Smooth muscle cell (in vitro differentiated cells): ENCODE data around the gene GAS6. TPM values are rescaled to one million over a fixed set of nuclear protein-coding genes. Genes with fewer than 3 reads are reported as not detected.

ENCODE experiments used
- DNase-seq: peaks from one replicate; lab custom pipeline; 2025; ENCODE audit not compliant: unreplicated experiment; lab: John Stamatoyannopoulos, UW
- H2AFZ ChIP-seq: fragments of 200-600 bp; sonication (generic); 2 replicates; pipeline ENCODE4 v1.6.0; 2016; ENCODE audit warnings: antibody characterized with exemption, low read depth, mild to moderate bottlenecking
- H3F3A ChIP-seq: fragments of 200-600 bp; sonication (generic); 2 replicates; pipeline ENCODE4 v1.6.0; 2017; ENCODE audit warnings: antibody characterized with exemption, low read depth
- H3K27ac ChIP-seq: fragments of 200-600 bp; sonication (generic); 2 replicates; pipeline ENCODE4 v1.5.1; 2016; ENCODE audit warnings: low read depth, mild to moderate bottlenecking
- H3K27me3 ChIP-seq: fragments of 200-600 bp; sonication (generic); 2 replicates; pipeline ENCODE4 v1.6.1; 2016; ENCODE audit warnings: low read depth, mild to moderate bottlenecking
- H3K36me3 ChIP-seq: fragments of 200-600 bp; sonication (generic); 2 replicates; pipeline ENCODE4 v1.5.1; 2016; ENCODE audit warnings: low read depth
- H3K4me1 ChIP-seq: fragments of 200-600 bp; sonication (generic); 2 replicates; pipeline ENCODE4 v1.5.1; 2016; ENCODE audit warnings: low read depth
- H3K4me2 ChIP-seq: fragments of 200-600 bp; sonication (generic); 2 replicates; pipeline ENCODE4 v1.6.0; 2016; ENCODE audit warnings: mild to moderate bottlenecking
- H3K4me3 ChIP-seq: fragments of 200-600 bp; sonication (generic); 2 replicates; pipeline ENCODE4 v1.5.1; 2016; ENCODE audit warnings: mild to moderate bottlenecking
- H3K79me2 ChIP-seq: fragments of 200-600 bp; sonication (generic); 2 replicates; pipeline ENCODE4 v1.6.0; 2016; ENCODE audit warnings: low read depth, mild to moderate bottlenecking
- H3K9ac ChIP-seq: fragments of 200-600 bp; sonication (generic); 2 replicates; pipeline ENCODE4 v1.6.0; 2016; ENCODE audit warnings: low read depth
- H3K9me3 ChIP-seq: fragments of 200-600 bp; sonication (generic); replicated peaks from 2 replicates; pipeline ENCODE4 v1.5.1; 2016; ENCODE audit warnings: low read depth
- H4K20me1 ChIP-seq: fragments of 200-600 bp; sonication (generic); 2 replicates; pipeline ENCODE4 v1.6.0; 2016; ENCODE audit warnings: low read depth
- WGBS: methylation state at CpG from one replicate; pipeline ENCODE4 v1.1.7; 2016; ENCODE audit warnings: low lambda C conversion rate; 5-methylcytosine and 5-hydroxymethylcytosine counted together
- polyA plus RNA-seq: library from polyadenylated mRNA; unstranded; fragments of >200 nt; fragmentation: Nextera tagmentation; extraction: Ambion mirVana; gene quantifications from 2 replicates; pipeline ENCODE4 v1.2.1, GENCODE V29; 2016
- total RNA-seq: library from RNA; depleted of rRNA; stranded (reverse); fragments of >200 nt; gene quantifications from 2 replicates; pipeline ENCODE4 v1.2.3, GENCODE V29; 2014
- TF ChIP-seq, protein P1 (sequence below): fragments of 200-600 bp; sonication (generic); IDR thresholded peaks from 2 replicates; pipeline ENCODE4 v1.5.1; 2017; ENCODE audit warnings: borderline replicate concordance, mild to moderate bottlenecking, antibody characterized with exemption; ENCODE audit not compliant: insufficient read depth, poor library complexity, severe bottlenecking

Gene GAS6
- total and polyA plus RNA-seq, 2 experiments from 2014 or later, result 21.7 to 45.2 TPM

- peaks cover under 1% of the 10 kb centered on the region for H4K20me1 ChIP-seq
- 97% methylated on average over 8 of the region's 8 CpGs for WGBS
- H3K27ac ChIP-seq, result no peak overlapping the region
Observed at GRCh38 chr13:113848020-113848419, 15.9 kb downstream of the GAS6 start.

GRCh38 chr13:113846636-113847318 lies 17.1 kb downstream of the GAS6 start:
- no peaks in the 10 kb centered on the region for H3K27me3 ChIP-seq
- H4K20me1 ChIP-seq, result no peaks in the 10 kb centered on the region
- no peak overlapping the region for H3K4me2 ChIP-seq
- DNase-seq, result no peak
- H3F3A ChIP-seq, result no peaks in the 10 kb centered on the region
- H2AFZ ChIP-seq, result no peak overlapping the region
- no peaks in the 10 kb centered on the region for H3K4me1 ChIP-seq
- 97% methylated on average over 28 of the region's 28 CpGs for WGBS
- H3K27ac ChIP-seq, result no peak overlapping the region
- no peak overlapping the region for H3K9ac ChIP-seq
- H3K4me3 ChIP-seq, result no peak overlapping the region
- TF ChIP-seq, protein P1, sequence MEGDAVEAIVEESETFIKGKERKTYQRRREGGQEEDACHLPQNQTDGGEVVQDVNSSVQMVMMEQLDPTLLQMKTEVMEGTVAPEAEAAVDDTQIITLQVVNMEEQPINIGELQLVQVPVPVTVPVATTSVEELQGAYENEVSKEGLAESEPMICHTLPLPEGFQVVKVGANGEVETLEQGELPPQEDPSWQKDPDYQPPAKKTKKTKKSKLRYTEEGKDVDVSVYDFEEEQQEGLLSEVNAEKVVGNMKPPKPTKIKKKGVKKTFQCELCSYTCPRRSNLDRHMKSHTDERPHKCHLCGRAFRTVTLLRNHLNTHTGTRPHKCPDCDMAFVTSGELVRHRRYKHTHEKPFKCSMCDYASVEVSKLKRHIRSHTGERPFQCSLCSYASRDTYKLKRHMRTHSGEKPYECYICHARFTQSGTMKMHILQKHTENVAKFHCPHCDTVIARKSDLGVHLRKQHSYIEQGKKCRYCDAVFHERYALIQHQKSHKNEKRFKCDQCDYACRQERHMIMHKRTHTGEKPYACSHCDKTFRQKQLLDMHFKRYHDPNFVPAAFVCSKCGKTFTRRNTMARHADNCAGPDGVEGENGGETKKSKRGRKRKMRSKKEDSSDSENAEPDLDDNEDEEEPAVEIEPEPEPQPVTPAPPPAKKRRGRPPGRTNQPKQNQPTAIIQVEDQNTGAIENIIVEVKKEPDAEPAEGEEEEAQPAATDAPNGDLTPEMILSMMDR, result no peak
- H3K79me2 ChIP-seq, result no peaks in the 10 kb centered on the region
- no peaks in the 10 kb centered on the region for H3K9me3 ChIP-seq
- H3K36me3 ChIP-seq, result no peaks in the 10 kb centered on the region

More at GRCh38 chr13:113848020-113848419, 15.9 kb downstream of the GAS6 start:
- TF ChIP-seq, protein P1, result no peak
- H3K36me3 ChIP-seq, result no peaks in the 10 kb centered on the region
- no peaks in the 10 kb centered on the region for H3K27me3 ChIP-seq
- no peak overlapping the region for H3K4me3 ChIP-seq
- no peak for DNase-seq
- H3K9me3 ChIP-seq, result no peaks in the 10 kb centered on the region
- no peak overlapping the region for H3K9ac ChIP-seq
- H3K4me1 ChIP-seq, result no peaks in the 10 kb centered on the region
- no peaks in the 10 kb centered on the region for H3F3A ChIP-seq
- no peaks in the 10 kb centered on the region for H3K79me2 ChIP-seq
- no peak overlapping the region for H2AFZ ChIP-seq
- no peak overlapping the region for H3K4me2 ChIP-seq

- no peak overlapping the region for H3K4me3 ChIP-seq
- no peaks in the 10 kb centered on the region for H3K27me3 ChIP-seq
- no peaks in the 10 kb centered on the region for H3K79me2 ChIP-seq
- no peaks in the 10 kb centered on the region for H3K36me3 ChIP-seq
- H4K20me1 ChIP-seq, result no peaks in the 10 kb centered on the region
- H3K4me1 ChIP-seq, result no peaks in the 10 kb centered on the region
- no peak overlapping the region for H3K27ac ChIP-seq
- TF ChIP-seq, protein P1, result no peak
- no peaks in the 10 kb centered on the region for H3K9me3 ChIP-seq
- H3F3A ChIP-seq, result no peaks in the 10 kb centered on the region
- no peak for DNase-seq
- no peak overlapping the region for H3K9ac ChIP-seq
- H3K4me2 ChIP-seq, result no peak overlapping the region
- WGBS, result 97% methylated on average over 30 of the region's 30 CpGs
- no peak overlapping the region for H2AFZ ChIP-seq
Observed at GRCh38 chr13:113845723-113846635, 17.9 kb downstream of the GAS6 start.
